Renal pelvis (tissue), 4 donors: ENCODE results near the gene GARRE1. TPM values are rescaled to one million over a fixed set of nuclear protein-coding genes. Genes with fewer than 3 reads are reported as not detected.
"Not testable (repeated sequence)": the region's sequence is repeated elsewhere in the genome, so short reads cannot be mapped to it uniquely, and the experiment has no call there.

Source experiments
- DNase-seq: peaks from one replicate; pipeline ENCODE4 v3.0.0-alpha.2; 2013
- polyA plus RNA-seq, 3 donors: library from polyadenylated mRNA; unstranded; fragments of 120-200 nt; gene quantifications; one replicate each; pipeline ENCODE4 v1.2.1, GENCODE V29; 2013; ENCODE audit not compliant: insufficient read length in 3 of 3

Gene GARRE1
- polyA plus RNA-seq, 3 donors, result 28.3 to 38.5 (median 35.9) TPM

- no peak for DNase-seq
Measured at GRCh38 chr19:34228762-34229161, 25.6 kb upstream of the GARRE1 start.

GRCh38 chr19:34229721-34230120 lies 24.6 kb upstream of the GARRE1 start:
- DNase-seq, result no peak

- no peak for DNase-seq
Measured at GRCh38 chr19:34230820-34231219, 23.5 kb upstream of the GARRE1 start.

- DNase-seq, result no peak
Measured at GRCh38 chr19:34231439-34231838, 22.9 kb upstream of the GARRE1 start.

DNA sequence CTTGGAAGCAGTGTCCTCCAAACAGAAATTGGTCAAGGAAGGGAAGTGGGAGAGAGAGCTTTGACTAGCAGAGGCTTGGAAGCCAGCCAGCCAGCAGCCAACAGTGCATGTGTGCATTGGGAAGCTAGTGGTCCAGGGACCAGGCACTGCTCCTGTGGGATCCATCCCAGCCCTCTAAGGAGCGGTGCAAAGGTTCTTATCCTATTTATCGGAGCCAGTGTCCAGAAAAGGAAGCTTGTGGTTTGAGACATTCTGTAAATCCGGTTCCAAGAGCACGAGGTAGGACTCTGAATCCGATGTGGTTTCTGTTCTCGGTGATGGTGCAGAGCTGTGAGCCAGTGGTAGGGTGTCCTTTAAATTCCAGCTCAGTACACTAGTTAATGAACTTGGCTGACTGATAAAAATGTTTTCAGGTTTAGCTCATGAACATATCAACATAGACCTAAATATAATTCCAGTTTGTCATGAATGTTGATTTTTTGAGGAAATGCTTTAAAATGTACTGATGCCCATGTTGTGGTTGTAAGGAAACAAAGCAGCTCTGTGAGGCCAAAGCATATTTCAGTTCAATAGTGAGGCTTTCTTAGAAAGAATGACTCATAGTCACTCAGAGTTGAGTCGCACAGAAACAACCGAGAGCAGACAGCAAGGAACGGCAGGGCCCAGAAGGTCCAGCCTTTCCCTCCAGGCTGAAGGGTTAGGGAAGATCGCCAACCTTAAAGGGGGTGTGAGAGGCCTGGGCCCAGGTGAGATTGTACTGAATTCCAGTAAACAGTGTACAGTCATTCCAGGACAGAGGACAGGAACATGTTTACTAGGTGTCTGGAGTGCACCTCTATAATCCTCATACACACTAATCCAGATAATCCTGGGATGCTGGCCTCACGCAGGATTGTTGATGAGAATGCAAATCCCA lies 21.5 kb upstream of the GARRE1 start:
- no peak for DNase-seq

GRCh38 chr19:34235425-34235940 lies 18.9 kb upstream of the GARRE1 start:
- no peak for DNase-seq

DNA sequence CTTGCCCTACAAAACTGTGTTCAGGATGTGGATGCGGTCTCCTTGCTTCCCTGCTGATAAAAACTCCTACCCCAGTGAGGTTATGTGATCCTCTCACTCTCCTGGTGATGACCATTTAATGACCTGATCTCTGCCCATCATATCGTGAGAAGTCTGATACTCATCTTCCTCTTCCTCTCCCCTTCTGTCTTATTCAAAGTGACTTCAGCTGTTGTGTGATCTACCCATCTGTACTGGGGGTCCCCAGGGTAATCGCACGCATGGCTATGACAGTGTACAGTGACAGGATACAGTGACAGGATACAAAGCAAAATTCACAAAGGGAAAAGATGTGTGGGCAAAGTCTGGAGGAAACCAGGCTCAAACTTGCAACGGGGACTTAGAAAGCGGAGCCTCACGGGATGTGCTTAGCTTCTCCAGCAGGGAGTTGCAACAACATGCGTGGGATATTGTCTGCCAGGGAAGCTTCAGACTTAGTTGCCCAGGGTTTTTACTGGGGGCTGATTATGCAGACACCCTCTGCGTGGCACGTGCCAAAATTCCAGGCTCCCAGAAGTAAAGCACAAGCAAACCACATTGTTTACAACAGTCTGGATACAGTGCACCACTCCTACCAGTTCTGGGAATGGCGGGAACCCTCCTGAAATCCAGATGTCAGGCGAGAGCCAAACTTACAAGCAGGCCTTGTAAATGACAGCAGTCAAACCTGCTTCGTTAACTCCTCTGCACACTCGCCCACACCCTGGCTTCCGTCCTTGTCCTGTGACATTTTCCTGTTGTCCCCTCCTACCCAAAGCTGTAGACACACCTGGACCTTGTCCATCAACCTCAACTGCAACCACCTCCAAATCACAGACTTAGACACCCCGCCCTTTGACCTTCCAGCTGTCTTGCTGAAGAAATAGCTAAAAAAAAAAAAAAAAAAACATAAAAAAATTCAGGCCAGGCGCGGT lies 18.0 kb upstream of the GARRE1 start:
- no peak for DNase-seq

GRCh38 chr19:34237283-34237682 lies 17.1 kb upstream of the GARRE1 start:
- no peak for DNase-seq

GRCh38 chr19:34237939-34238338 lies 16.4 kb upstream of the GARRE1 start:
- no peak for DNase-seq

DNA sequence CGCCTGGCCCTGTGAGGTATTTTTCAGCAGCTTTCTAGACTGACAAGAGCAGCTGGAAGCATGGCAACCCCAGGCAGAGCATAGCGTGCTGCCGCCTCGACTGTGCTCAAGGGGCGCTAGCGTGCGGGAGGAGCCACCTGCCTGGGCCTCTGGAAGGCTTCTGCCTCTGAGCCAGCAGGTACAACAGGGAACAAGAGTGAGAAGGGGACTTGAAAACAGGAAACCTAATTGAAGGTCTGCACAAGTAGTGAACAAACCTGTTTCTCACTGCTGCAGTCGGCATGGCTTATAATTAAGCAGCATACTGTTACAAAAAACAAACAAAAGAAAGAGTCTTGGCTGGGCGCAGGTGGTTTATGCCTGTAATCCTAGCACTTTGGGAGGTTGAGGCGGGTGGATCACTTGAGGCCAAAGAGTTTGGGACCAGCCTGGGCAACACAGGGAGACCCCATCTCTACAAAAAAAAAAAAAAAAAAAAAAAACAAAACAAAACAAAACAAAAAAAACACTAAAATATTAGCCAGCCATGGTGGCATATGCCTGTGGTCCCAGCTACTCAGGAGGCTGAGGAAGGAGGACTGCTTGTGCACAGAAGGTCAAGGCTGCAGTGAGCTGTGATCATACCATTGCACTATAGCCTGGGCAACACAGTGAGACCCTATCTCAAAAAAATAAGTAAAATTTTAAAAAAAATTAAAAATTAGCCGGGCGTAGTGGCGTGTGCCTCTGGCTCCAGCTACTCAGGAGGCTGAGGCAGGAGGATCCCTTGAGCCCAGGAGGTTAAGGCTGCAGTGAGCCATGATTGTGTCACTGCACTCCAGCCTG lies 12.6 kb upstream of the GARRE1 start:
- DNase-seq, result no peak

DNA sequence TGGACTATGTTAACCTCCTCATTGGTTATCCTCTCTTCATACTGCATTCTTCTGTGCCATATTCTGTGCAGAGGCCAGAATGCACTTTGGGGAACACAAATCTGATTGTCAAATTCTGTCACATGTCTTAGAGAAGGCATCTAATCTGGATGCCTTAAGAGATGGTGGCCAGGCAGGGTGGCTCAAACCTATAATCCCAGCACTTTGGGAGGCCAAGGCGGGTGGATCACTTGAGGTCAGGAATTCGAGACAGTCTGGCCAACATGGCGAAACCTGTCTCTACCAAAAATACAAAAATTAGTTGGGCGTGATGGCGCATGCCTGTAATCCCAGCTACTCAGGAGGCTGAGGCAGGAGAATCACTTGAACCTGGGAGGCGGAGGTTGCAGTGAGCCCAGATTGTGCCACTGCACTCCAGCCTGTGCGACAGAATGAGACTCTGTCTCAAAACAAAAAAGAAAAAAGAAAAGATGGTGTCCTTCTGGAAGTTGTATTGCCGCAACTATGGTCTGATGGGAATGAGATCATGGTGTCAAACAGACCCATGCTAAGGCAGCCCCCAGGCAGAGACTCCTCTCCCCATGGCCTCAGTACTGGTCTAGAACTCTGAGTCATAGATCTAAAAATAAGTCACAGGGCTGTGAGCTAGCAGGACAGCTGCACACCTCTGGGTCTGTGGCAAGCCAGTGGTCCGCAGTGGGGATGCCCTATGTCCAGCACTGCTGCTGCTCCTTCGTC lies 11.0 kb upstream of the GARRE1 start:
- DNase-seq, result not testable (repeated sequence)

DNA sequence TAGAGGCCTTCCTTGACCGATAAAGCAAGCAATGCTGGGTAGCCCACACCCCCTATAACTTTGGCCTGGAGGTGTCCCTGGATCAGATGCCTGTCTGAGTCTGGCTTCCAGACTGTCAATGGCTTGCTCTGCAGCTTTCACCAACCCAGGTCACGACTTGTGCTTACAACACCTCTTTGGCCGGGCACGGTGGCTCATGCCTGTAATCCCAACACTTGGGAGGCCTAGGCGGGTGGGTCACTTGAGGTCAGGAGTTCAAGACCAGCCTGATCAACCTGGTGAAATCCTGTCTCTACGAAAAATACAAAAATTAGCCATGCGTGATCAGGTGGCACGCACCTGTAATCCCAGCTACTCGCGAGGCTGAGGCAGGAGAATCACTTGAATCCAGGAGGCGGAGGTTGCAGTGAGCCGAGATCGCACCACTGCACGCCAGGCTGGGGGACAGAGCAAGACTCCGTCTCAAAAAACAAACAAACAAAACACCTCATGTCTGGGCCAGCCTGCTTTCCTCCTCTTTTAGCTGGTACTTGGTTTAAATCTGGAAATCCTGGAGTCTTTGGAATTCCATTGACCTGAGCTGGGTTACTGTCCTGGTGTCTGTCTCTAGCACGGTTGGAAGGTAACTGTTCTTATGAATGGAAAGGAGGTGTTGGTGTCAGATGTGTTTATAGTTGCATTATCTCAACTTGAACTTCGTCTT lies 10.3 kb upstream of the GARRE1 start:
- DNase-seq, result no peak

DNA sequence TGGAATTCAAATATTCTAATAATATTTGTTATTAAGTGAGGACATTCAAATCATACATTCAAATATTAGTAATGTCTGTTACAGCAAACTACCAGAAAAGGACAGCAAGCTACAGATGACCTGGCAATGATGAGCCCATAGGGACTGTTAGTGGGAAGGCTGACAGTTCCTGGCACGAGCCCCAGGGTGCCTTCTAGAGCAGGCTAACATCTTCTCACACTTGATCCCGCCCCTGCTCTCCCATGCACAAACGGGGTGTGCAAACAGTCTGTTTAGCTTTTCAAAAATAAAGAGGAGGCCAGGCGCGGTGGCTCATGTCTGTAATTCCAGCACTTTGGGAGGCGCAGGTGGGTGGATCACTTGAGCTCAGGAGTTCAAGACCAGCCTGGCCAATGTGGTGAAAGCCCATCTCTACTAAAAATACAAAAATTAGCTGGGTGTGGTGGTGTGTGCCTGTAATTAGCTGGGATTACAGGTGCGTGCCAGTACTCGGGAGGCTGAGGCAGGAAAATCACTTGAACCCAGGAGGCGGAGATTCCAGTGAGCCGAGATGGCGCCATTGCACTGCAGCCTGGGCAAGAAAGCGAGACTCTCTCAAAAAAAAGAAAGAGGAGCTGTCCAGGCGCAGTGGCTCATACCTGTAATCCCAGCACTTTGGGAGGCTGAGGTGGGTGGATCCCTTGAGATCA lies 9.6 kb upstream of the GARRE1 start:
- no peak for DNase-seq

DNA sequence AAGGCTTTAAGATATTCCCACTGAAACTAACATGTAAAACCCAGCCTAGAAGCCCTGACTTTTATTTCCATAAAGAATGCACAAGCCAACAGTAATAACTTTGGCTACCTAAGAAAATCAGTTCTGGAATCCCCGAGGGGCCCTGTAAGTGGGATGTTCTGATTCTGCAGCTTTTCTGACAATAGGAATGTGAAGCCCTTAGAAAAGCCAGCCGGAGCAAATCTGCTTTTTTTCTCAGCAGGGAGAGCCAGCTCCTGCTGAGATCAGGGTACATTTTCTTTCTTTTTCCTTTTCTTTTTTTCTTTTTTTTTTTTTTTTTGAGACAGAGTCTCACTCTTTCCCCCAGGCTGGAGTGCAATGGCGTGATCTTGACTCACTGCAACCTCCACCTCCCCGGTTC lies 8.0 kb upstream of the GARRE1 start:
- DNase-seq, result no peak

GRCh38 chr19:34248941-34249340 lies 5.4 kb upstream of the GARRE1 start:
- DNase-seq, result no peak

DNA sequence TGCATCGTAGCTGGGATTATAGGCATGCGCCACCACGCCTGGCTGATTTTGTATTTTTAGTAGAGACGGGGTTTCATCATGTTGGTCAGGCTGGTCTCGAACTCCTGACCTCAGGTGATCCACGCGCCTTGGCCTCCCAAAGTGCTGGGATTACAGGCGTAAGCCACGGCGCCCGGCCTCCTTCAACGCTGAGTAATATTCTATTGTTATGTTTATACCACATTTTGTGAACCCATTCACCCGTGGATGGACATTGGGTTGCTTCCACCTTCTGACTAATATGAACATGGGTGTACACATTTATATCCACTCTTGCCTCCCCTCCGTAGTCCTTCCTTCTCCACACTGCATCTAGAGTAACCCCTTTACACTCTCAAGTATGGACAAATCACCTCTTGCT lies 1.2 kb upstream of the GARRE1 start:
- DNase-seq, result not testable (repeated sequence)

DNA sequence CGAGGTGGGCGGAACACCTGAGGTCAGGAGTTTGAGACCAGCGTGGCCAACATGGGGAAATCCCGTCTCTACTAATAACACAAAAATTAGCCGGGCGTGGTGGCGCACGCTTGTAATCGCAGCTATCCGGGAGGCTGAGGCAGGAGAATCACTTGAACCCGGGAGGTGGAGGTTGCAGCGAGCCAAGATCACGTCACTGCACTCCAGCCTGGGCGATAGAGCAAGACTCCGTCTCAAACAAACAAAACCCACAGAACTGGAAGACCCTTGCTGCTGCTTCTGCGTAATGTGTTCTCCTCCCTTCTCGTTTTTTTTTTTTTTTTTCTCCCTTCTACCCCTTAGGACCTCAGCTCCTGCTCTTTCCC lies 691 bp upstream of the GARRE1 start:
- not testable (repeated sequence) for DNase-seq

DNA sequence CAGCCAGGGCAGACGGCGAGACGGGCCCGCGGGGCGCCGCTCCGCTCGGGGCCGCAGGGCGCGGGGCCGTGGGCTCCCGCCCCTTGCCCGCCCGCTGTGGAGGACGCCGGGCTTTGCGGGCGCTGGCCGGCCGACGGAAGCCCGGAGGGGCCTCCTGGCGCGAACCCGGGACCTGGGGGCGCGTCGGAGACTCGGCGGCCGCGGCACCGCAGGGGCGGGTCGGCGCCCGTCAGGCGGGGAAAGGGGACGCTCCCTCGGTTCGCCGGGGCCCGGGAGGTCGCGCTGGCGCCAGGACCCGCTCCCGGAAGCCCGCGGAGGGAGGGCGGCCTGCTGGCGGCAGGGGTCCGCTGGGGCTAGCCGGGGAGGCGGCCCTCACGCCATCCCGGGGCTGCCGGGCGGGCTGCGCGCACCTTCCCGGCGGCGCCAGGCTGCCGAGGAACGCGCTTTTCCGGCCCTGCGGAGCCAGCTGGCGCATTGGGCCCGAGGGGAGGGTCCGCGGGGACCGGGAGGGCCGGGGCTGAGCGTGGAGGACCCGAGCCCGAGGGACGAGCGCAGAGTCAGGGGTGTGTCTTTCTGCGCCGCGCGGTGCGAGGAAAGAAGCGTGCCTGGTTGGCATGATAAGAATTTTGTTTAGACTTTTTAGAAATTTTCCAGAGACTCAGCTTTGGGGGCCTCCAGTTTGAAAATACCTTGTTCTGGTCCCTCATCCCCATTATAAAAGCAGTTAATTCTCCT lies 511 bp downstream of the GARRE1 start:
- peak; percentile 46 for DNase-seq

- DNase-seq, result no peak
Measured at GRCh38 chr19:34255546-34255945, 1.2 kb downstream of the GARRE1 start.
